Measurements from ENCODE around the gene RIT2.

DNA sequence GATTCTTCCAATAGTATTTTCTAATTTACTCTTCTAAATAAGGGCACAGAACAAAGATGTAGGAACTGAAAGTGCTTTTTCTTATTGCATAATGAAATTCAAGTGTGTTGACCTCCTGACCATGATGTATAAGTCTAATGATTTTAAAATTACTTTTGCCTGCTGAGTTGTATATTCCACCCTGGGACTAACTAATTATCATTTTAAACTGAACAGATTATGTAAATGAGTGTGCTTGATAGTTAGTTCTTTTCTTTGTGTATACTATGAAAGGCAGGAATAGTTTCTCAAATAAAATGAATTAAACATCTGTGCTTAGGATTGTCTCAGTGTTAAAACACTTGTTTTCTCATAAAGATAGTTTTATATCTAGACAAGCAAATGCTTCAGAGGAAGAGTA is 284.5 kb downstream of the RIT2 start:
- TF ChIP-seq, protein P1, sequence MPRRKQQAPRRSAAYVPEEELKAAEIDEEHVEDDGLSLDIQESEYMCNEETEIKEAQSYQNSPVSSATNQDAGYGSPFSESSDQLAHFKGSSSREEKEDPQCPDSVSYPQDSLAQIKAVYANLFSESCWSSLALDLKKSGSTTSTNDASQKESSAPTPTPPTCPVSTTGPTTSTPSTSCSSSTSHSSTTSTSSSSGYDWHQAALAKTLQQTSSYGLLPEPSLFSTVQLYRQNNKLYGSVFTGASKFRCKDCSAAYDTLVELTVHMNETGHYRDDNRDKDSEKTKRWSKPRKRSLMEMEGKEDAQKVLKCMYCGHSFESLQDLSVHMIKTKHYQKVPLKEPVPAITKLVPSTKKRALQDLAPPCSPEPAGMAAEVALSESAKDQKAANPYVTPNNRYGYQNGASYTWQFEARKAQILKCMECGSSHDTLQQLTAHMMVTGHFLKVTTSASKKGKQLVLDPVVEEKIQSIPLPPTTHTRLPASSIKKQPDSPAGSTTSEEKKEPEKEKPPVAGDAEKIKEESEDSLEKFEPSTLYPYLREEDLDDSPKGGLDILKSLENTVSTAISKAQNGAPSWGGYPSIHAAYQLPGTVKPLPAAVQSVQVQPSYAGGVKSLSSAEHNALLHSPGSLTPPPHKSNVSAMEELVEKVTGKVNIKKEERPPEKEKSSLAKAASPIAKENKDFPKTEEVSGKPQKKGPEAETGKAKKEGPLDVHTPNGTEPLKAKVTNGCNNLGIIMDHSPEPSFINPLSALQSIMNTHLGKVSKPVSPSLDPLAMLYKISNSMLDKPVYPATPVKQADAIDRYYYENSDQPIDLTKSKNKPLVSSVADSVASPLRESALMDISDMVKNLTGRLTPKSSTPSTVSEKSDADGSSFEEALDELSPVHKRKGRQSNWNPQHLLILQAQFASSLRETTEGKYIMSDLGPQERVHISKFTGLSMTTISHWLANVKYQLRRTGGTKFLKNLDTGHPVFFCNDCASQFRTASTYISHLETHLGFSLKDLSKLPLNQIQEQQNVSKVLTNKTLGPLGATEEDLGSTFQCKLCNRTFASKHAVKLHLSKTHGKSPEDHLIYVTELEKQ (tag by site-specific recombination; IDR thresholded peaks at IDR 0.05; ENCODE audit: borderline replicate concordance): no peak
- TF ChIP-seq, protein P2, sequence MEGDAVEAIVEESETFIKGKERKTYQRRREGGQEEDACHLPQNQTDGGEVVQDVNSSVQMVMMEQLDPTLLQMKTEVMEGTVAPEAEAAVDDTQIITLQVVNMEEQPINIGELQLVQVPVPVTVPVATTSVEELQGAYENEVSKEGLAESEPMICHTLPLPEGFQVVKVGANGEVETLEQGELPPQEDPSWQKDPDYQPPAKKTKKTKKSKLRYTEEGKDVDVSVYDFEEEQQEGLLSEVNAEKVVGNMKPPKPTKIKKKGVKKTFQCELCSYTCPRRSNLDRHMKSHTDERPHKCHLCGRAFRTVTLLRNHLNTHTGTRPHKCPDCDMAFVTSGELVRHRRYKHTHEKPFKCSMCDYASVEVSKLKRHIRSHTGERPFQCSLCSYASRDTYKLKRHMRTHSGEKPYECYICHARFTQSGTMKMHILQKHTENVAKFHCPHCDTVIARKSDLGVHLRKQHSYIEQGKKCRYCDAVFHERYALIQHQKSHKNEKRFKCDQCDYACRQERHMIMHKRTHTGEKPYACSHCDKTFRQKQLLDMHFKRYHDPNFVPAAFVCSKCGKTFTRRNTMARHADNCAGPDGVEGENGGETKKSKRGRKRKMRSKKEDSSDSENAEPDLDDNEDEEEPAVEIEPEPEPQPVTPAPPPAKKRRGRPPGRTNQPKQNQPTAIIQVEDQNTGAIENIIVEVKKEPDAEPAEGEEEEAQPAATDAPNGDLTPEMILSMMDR (tag by site-specific recombination; IDR thresholded peaks at IDR 0.05): no peak
- no peak for TF ChIP-seq GLI2 (tag by site-specific recombination; IDR thresholded peaks at IDR 0.05; ENCODE audit: borderline replicate concordance, low read depth)
- no peak for TF ChIP-seq ZNF423 (tag by site-specific recombination; IDR thresholded peaks at IDR 0.05)
- no peak for TF ChIP-seq BCL6B (tag by site-specific recombination; IDR thresholded peaks at IDR 0.05)
- TF ChIP-seq ZNF501 (tag by site-specific recombination; IDR thresholded peaks at IDR 0.05): no peak
- no peak for TF ChIP-seq ZNF513 (tag by site-specific recombination; IDR thresholded peaks at IDR 0.05)
- no peak for TF ChIP-seq ZBTB21 (tag by site-specific recombination; IDR thresholded peaks at IDR 0.05)
- TF ChIP-seq ZNF311 (tag by site-specific recombination; IDR thresholded peaks at IDR 0.05; ENCODE audit: borderline replicate concordance): no peak
- TF ChIP-seq BCL11A (tag by site-specific recombination; IDR thresholded peaks at IDR 0.05; ENCODE audit: low read depth): no peak
- no peak for TF ChIP-seq ZNF48 (tag by site-specific recombination; IDR thresholded peaks at IDR 0.05)
